Osteoblast (primary cell): ENCODE measurements around the gene KLRC3. TPM values are rescaled to one million over a fixed set of nuclear protein-coding genes. Genes with fewer than 3 reads are reported as not detected.
"Not testable (repeated sequence)": the region's sequence is repeated elsewhere in the genome, so short reads cannot be mapped to it uniquely, and the experiment has no call there.

ENCODE experiments used
- DNase-seq: peaks from one replicate; pipeline ENCODE4 v3.0.0; 2011; ENCODE audit warnings: low spot score, mixed read lengths; ENCODE audit not compliant: insufficient read length; ENCODE audit errors: missing footprints
- H2AFZ ChIP-seq: 2 replicates; pipeline ENCODE4 v1.6.0; 2011; ENCODE audit warnings: mild to moderate bottlenecking, low read length
- H3K27ac ChIP-seq: 2 replicates; pipeline ENCODE4 v1.5.1; 2011; ENCODE audit warnings: mild to moderate bottlenecking, low read depth, low read length, moderate library complexity
- H3K27me3 ChIP-seq: 2 replicates; pipeline ENCODE4 v1.6.0; 2012; ENCODE audit warnings: mild to moderate bottlenecking, control low read depth, inconsistent platforms, low read length, moderate library complexity; ENCODE audit not compliant: insufficient read depth
- H3K36me3 ChIP-seq: 2 replicates; pipeline ENCODE4 v1.5.1; 2011; ENCODE audit warnings: mild to moderate bottlenecking, low read length, control low read depth, moderate library complexity; ENCODE audit not compliant: insufficient read depth
- H3K4me1 ChIP-seq: 2 replicates; pipeline ENCODE4 v1.5.1; 2011; ENCODE audit warnings: mild to moderate bottlenecking, low read length, control low read depth, moderate library complexity; ENCODE audit not compliant: insufficient read depth
- H3K4me2 ChIP-seq: 2 replicates; pipeline ENCODE4 v1.6.0; 2011; ENCODE audit warnings: mild to moderate bottlenecking, low read length; ENCODE audit not compliant: insufficient read depth
- H3K4me3 ChIP-seq: fragments of 200-600 bp; sonication (generic); 3 replicates; pipeline ENCODE4 v1.5.1; 2012; ENCODE audit warnings: mild to moderate bottlenecking, low read length, inconsistent platforms; ENCODE audit not compliant: insufficient read depth
- H3K79me2 ChIP-seq: 2 replicates; pipeline ENCODE4 v1.6.0; 2012; ENCODE audit warnings: mild to moderate bottlenecking, low read length, control low read depth, inconsistent platforms; ENCODE audit not compliant: insufficient read depth
- H3K9me3 ChIP-seq: 2 replicates; pipeline ENCODE4 v1.5.1; 2011; ENCODE audit warnings: low read depth, low read length, control low read depth
- H4K20me1 ChIP-seq: 2 replicates; pipeline ENCODE4 v1.6.0; 2012; ENCODE audit warnings: mild to moderate bottlenecking, low read length, control low read depth; ENCODE audit not compliant: insufficient read depth
- CTCF ChIP-seq: IDR thresholded peaks from 2 replicates; pipeline ENCODE4 v1.5.1; 2011; ENCODE audit warnings: mild to moderate bottlenecking, low read depth, low read length, moderate library complexity; ENCODE audit errors: extremely low read depth
- total RNA-seq: library from RNA; depleted of rRNA; stranded (reverse); fragments of >200 nt; gene quantifications from 2 replicates; pipeline ENCODE4 v1.2.3, GENCODE V29; 2012

Gene KLRC3
- 0.72 TPM in 1 of 2 replicates, not detected in the other for total RNA-seq

GRCh38 chr12:10420334-10420733, at the start of gene KLRC3:
Gene KLRC3, minus strand, starts transcription at chr12:10420595. Its CDS starts 45 bp downstream, at chr12:10420550.
- H3K4me2 ChIP-seq, H3K9me3 ChIP-seq, H3K4me1 ChIP-seq, H3K36me3 ChIP-seq, H3K79me2 ChIP-seq, DNase-seq, H4K20me1 ChIP-seq, H3K27me3 ChIP-seq, H3K27ac ChIP-seq, H3K4me3 ChIP-seq, H2AFZ ChIP-seq: not testable (repeated sequence)

- no peak overlapping the region for H3K27ac ChIP-seq
- H3K36me3 ChIP-seq = no peaks in the 10 kb centered on the region
Observed at GRCh38 chr12:10469701-10470100, 49.3 kb upstream of the KLRC3 start.

GRCh38 chr12:10466311-10466710, 45.9 kb upstream of the KLRC3 start:
- H3K9me3 ChIP-seq = no peaks in the 10 kb centered on the region
- no peaks in the 10 kb centered on the region for H3K79me2 ChIP-seq
- no peak for DNase-seq
- H3K36me3 ChIP-seq = no peaks in the 10 kb centered on the region
- H3K4me1 ChIP-seq = no peaks in the 10 kb centered on the region
- H2AFZ ChIP-seq = no peak overlapping the region
- TF ChIP-seq CTCF = no peak
- H3K4me2 ChIP-seq = no peak overlapping the region
- no peak overlapping the region for H3K4me3 ChIP-seq
- no peak overlapping the region for H3K27ac ChIP-seq
- H4K20me1 ChIP-seq = no peaks in the 10 kb centered on the region
- H3K27me3 ChIP-seq = no peaks in the 10 kb centered on the region

More at GRCh38 chr12:10469701-10470100, 49.3 kb upstream of the KLRC3 start:
- no peak for TF ChIP-seq CTCF
- Histone ChIP-seq H2AFZ (no peak overlapping the region), H3K4me3 (no peak overlapping the region), H3K27me3 (no peaks in the 10 kb centered on the region), H3K4me1 (no peaks in the 10 kb centered on the region), H3K79me2 (no peaks in the 10 kb centered on the region), H3K9me3 (no peaks in the 10 kb centered on the region), H4K20me1 (no peaks in the 10 kb centered on the region), H3K4me2 (no peak overlapping the region)
- no peak for DNase-seq

GRCh38 chr12:10457760-10458159, 37.4 kb upstream of the KLRC3 start:
- H3K4me3 ChIP-seq = no peak overlapping the region
- H3K36me3 ChIP-seq = no peaks in the 10 kb centered on the region
- H3K4me1 ChIP-seq = no peaks in the 10 kb centered on the region
- H3K27me3 ChIP-seq = no peaks in the 10 kb centered on the region
- H3K27ac ChIP-seq = no peak overlapping the region
- no peak overlapping the region for H3K4me2 ChIP-seq
- H3K79me2 ChIP-seq = no peaks in the 10 kb centered on the region
- DNase-seq = no peak
- no peaks in the 10 kb centered on the region for H4K20me1 ChIP-seq
- TF ChIP-seq CTCF = no peak
- H2AFZ ChIP-seq = no peak overlapping the region
- no peaks in the 10 kb centered on the region for H3K9me3 ChIP-seq
